ENCODE results near the gene PIK3C2G. TPM values are rescaled to one million over a fixed set of nuclear protein-coding genes. Genes with fewer than 3 reads are reported as not detected.

PIK3C2G gene
- polyA plus RNA-seq, 1 donor (not counting 4 experiments of a cell fraction or from before 2014, with no cell fraction given): 3.7 TPM

GRCh38 chr12:18224745-18225144 lies 36.6 kb upstream of the PIK3C2G start:
- no peak overlapping the region for H3K4me3 ChIP-seq (ENCODE audit: control insufficient read depth in 2 of 3, extremely low read depth in 1 of 3, insufficient read depth in 2 of 3, low read depth in 1 of 3, low read length in 3 of 3)
- H3K36me3 ChIP-seq (ENCODE audit: control insufficient read depth in 2 of 2, extremely low read depth in 1 of 2, insufficient read depth in 2 of 2, low read length in 2 of 2): no peaks in the 10 kb centered on the region
- no peaks in the 10 kb centered on the region for H3K27me3 ChIP-seq (ENCODE audit: control insufficient read depth, extremely low read depth, insufficient read depth, low read length)
- dilution Hi-C loops (cut with MboI; ENCODE audit: extremely low pct_ligation_motif_present, low sequenced_read_pairs): no loop called here
- no peaks in the 10 kb centered on the region for H3K4me1 ChIP-seq (ENCODE audit: control insufficient read depth, extremely low read depth, insufficient read depth, low read length)
- H3K79me2 ChIP-seq (ENCODE audit: control insufficient read depth, insufficient read depth, low read length): no peaks in the 10 kb centered on the region
- no peak overlapping the region for H3K9ac ChIP-seq (ENCODE audit: control insufficient read depth, extremely low read depth, insufficient read depth, low read length)
- no peak overlapping the region for H3K27ac ChIP-seq (ENCODE audit: control insufficient read depth, insufficient read depth, low read length)
- H3K9me3 ChIP-seq (ENCODE audit: control insufficient read depth, low read depth, low read length): no peaks in the 10 kb centered on the region
- no peak overlapping the region for H3K4me2 ChIP-seq (ENCODE audit: control insufficient read depth, extremely low read depth, insufficient read depth, low read depth, low read length)
- no peaks in the 10 kb centered on the region for H4K20me1 ChIP-seq (ENCODE audit: control insufficient read depth, extremely low read depth, insufficient read depth, low read length)
- H3K9me1 ChIP-seq (ENCODE audit: control insufficient read depth, extremely low read depth, insufficient read depth, low read length): no peaks in the 10 kb centered on the region
- no peak overlapping the region for H2AFZ ChIP-seq (ENCODE audit: control insufficient read depth, low read length)
- DNase-seq (ENCODE audit: low read depth, low spot score) (no peak), FAIRE-seq (no peak)
- TF ChIP-seq EZH2 (IDR thresholded peaks at IDR 0.05; ENCODE audit: low read length) (no peak), CTCF (optimal IDR thresholded peaks at IDR 0.05 in 1 of 3, IDR thresholded peaks at IDR 0.05 in 1 of 3, conservative IDR thresholded peaks at IDR 0.05 in 1 of 3; ENCODE audit: extremely low read depth in 1 of 3, insufficient read depth in 2 of 3, low read length in 3 of 3) (peak in 2 of 3 experiments; percentile 21 to 37)

- dilution Hi-C loops (cut with MboI; ENCODE audit: extremely low pct_ligation_motif_present, low sequenced_read_pairs): no loop called here
- no peak overlapping the region for H3K4me2 ChIP-seq (ENCODE audit: control insufficient read depth, extremely low read depth, insufficient read depth, low read depth, low read length)
- TF ChIP-seq CTCF (optimal IDR thresholded peaks at IDR 0.05 in 1 of 3, IDR thresholded peaks at IDR 0.05 in 1 of 3, conservative IDR thresholded peaks at IDR 0.05 in 1 of 3; ENCODE audit: extremely low read depth in 1 of 3, insufficient read depth in 2 of 3, low read length in 3 of 3) (no peak), EZH2 (IDR thresholded peaks at IDR 0.05; ENCODE audit: low read length) (no peak)
- DNase-seq (ENCODE audit: low read depth, low spot score) (no peak), FAIRE-seq (no peak)
- H3K9me3 ChIP-seq (ENCODE audit: control insufficient read depth, low read depth, low read length): no peaks in the 10 kb centered on the region
- H4K20me1 ChIP-seq (ENCODE audit: control insufficient read depth, extremely low read depth, insufficient read depth, low read length): no peaks in the 10 kb centered on the region
- no peaks in the 10 kb centered on the region for H3K79me2 ChIP-seq (ENCODE audit: control insufficient read depth, insufficient read depth, low read length)
- H3K9me1 ChIP-seq (ENCODE audit: control insufficient read depth, extremely low read depth, insufficient read depth, low read length): no peaks in the 10 kb centered on the region
- no peak overlapping the region for H3K9ac ChIP-seq (ENCODE audit: control insufficient read depth, extremely low read depth, insufficient read depth, low read length)
- H3K4me3 ChIP-seq (ENCODE audit: control insufficient read depth in 2 of 3, extremely low read depth in 1 of 3, insufficient read depth in 2 of 3, low read depth in 1 of 3, low read length in 3 of 3): no peak overlapping the region
- no peaks in the 10 kb centered on the region for H3K36me3 ChIP-seq (ENCODE audit: control insufficient read depth in 2 of 2, extremely low read depth in 1 of 2, insufficient read depth in 2 of 2, low read length in 2 of 2)
- peaks cover 6% of the 10 kb centered on the region for H3K4me1 ChIP-seq (ENCODE audit: control insufficient read depth, extremely low read depth, insufficient read depth, low read length)
- H3K27me3 ChIP-seq (ENCODE audit: control insufficient read depth, extremely low read depth, insufficient read depth, low read length): no peaks in the 10 kb centered on the region
- H2AFZ ChIP-seq (ENCODE audit: control insufficient read depth, low read length): no peak overlapping the region
- no peak overlapping the region for H3K27ac ChIP-seq (ENCODE audit: control insufficient read depth, insufficient read depth, low read length)
These were observed 21.8 kb upstream of the PIK3C2G start for GRCh38 chr12:18239526-18239925.

Data from keratinocyte (primary cell).